Gastroesophageal sphincter (tissue), 3 donors: ENCODE measurements around the gene POLR2I.

ENCODE experiments used
- POLR2A ChIP-seq, 2 donors: fragments of 450-650 bp; IDR thresholded peaks; one replicate each; pipeline ENCODE4 v1.6.1; 2017; ENCODE audit warnings: antibody characterized with exemption in 2 of 2, mild to moderate bottlenecking in 2 of 2, moderate library complexity in 1 of 2
- POLR2AphosphoS5 ChIP-seq: sonication (generic); formaldehyde crosslinking; IDR thresholded peaks from one replicate; pipeline ENCODE4 v1.6.1; 2017; ENCODE audit warnings: antibody characterized with exemption
- TF ChIP-seq, protein P1 (sequence below), 4 experiments: fragments of 200-600 bp in 2 of 4; fragments of 450-650 bp in 2 of 4; sonication (generic) in 1 of 4; IDR thresholded peaks; one replicate each; pipeline ENCODE4 v1.5.1; 2017 to 2019; ENCODE audit warnings: antibody characterized with exemption in 4 of 4, mild to moderate bottlenecking in 2 of 4, moderate library complexity in 2 of 4

- no peak for TF ChIP-seq POLR2AphosphoS5
- TF ChIP-seq, protein P1, sequence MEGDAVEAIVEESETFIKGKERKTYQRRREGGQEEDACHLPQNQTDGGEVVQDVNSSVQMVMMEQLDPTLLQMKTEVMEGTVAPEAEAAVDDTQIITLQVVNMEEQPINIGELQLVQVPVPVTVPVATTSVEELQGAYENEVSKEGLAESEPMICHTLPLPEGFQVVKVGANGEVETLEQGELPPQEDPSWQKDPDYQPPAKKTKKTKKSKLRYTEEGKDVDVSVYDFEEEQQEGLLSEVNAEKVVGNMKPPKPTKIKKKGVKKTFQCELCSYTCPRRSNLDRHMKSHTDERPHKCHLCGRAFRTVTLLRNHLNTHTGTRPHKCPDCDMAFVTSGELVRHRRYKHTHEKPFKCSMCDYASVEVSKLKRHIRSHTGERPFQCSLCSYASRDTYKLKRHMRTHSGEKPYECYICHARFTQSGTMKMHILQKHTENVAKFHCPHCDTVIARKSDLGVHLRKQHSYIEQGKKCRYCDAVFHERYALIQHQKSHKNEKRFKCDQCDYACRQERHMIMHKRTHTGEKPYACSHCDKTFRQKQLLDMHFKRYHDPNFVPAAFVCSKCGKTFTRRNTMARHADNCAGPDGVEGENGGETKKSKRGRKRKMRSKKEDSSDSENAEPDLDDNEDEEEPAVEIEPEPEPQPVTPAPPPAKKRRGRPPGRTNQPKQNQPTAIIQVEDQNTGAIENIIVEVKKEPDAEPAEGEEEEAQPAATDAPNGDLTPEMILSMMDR (IDR thresholded peaks at IDR 0.05) = no peak
- no peak for TF ChIP-seq POLR2A (IDR thresholded peaks at IDR 0.05)
These were observed 32.8 kb downstream of the POLR2I start for GRCh38 chr19:36081894-36082293.
